Measurements from ENCODE around the gene P2RY12.
A peak's percentile ranks its signal among the peaks of the same experiment; 100 is the strongest.

Gene P2RY12

DNA sequence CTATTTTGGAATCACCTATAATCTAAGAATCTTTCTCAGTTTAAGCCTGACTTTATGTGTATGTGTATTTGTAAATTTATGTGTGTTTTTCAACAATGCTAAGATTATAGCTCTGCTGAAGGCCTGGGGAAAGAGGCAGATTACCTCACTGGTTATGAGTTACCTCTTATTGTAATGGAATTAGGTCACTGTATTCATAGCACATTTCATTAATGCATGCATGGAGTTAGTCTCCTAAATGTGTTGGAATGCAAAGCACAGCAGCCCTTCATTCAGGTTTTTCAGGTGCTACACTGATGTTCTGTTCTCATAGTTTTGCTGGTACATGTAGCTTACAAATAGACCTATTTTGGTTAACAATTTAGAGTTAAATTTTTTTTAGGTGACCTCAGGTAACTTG, 77.4 kb downstream of the P2RY12 start:
- DNase-seq (ENCODE audit: low spot score), result no peak

DNA sequence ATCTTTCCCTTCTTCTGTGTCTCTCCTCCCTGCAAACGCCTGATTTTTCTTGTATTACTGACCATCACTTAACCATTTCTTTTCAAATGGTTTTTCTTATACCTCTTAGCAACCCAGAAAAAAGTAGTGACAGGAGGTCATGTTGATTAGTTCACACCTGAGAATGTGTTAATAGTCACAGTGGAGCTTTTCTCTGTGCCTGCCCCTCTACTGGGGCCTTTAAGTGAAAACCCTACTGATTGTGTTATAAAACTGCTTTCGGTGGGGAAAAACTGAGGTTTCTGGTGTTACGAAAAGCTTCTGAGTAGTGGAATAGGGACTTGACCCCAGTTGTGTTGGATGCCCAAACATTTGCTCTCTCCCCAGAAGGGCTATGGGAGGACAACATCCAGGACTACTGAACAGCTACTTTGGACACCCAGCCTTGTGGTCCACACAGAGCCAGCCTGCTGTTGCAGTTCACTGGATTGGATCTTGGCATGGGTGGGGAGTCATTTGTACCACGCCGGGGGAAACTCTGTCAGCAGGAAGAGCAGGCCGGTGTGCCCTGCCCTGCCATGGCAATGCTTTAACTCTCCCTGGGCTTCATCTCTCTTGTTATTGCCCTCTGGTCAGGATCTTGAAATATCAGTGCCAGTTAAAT, 78.3 kb downstream of the P2RY12 start:
- DNase-seq (ENCODE audit: low spot score), result no peak

DNA sequence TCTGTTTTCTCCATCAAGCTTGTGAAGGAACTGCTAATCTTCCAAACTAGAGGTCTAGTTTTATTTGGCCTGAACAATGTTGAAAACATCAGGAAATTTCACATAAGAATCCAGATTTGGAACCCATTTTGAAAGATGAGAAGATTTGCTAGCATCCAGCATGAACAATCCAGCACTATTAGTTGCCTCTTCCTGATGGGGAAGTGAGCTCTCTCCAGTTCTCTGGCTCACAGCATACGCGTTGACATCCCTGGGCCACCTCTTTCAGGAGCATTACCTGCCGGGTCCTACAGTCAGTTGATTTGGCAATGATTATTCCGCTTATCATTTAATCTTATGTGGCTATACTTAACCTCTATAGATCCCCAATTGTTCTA, 78.8 kb downstream of the P2RY12 start:
- peak; percentile 11 for DNase-seq (ENCODE audit: low spot score)

DNA sequence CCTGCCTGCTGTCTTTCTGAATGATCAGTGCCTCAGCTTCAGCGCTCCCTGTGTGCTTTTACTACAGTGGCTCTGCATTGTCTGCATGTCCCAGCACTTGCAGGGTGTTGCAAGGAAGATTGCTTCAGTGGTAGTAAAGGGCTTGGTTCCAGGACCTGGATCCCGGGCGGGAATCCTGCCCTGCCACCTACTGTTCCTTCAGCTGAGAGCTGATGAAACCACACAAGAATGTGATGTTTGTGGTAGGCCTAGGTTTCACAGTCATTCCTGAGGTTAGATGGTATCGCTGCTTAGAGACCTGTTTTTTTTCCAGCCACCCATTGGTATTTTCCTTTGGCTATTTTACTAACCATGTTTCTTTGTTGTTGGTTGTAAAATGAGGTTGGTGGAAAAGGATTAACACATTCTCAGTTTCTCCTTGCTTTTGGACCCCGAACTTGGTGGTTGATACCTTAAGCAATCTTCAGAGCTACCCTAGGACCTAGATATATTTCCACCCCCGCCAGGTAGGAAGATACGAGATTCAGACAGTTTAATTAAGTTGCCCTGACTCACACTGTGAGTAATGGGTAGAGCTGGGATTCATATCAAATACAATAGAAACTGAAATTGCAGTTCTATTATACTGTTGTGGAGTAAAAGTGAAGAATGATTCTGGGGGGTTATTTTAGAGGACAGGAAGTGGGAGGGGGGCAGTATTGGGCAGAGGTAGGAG, 79.3 kb downstream of the P2RY12 start:
- peak; percentile 94 for DNase-seq (ENCODE audit: low spot score)

DNA sequence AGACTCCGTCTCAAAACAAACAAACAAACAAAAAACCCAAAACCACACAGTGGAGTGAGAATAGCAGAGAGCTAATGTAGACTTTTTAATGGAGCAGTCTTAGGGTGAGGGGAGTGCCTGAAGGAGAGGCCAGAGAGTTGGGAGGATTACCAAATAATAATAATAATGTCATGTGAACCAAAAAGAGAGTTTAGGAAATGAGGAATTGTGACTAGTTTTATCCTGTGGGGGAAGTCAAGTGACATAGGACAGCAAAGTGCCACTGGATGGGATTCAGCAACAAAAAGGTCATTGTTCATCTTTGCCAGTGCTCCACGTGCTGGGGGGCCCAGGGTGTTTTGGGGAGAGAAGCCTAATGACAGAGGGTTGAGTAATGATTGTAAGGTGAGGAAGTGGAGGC, 80.8 kb downstream of the P2RY12 start:
- DNase-seq (ENCODE audit: low spot score), result no peak

DNA sequence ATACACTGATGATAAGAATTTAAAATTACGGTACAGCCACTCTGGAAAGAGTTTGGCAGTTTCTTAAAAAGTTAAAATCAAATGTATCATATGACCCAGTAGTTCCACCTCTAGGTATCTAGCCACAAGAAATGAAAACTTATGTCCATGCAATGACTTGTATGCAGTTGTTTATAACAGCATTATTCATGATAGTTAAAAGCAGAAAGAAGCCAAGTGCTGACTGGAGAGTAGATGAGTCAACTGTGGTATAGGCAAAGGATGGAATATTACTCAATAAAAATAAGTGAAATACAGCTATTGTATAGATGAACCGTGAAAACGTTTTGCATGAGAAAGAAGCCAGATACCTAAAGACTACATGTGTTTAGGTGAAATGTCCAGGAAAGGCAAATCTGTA, 82.8 kb downstream of the P2RY12 start:
- DNase-seq (ENCODE audit: low spot score), result peak; percentile 47

DNA sequence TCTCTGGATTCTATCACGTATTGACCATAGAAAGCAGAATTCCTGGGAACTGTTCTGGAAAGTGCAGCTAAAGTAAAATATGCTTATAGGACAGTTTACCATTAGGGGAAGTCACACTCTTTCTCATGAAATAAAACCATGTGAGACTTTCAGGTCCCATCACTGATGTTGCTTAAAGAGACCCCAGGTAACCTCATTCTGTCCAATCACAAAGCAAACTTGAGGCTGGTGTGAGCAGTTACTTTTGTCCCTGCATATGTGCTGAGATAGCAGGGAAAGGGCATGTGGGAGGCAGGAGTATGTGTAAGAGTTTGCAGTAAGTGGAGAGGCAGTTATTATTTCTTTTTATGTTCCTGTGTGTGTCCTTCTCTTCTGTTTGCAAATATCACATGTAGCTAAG, 84.0 kb downstream of the P2RY12 start:
- no peak for DNase-seq (ENCODE audit: low spot score)

DNA sequence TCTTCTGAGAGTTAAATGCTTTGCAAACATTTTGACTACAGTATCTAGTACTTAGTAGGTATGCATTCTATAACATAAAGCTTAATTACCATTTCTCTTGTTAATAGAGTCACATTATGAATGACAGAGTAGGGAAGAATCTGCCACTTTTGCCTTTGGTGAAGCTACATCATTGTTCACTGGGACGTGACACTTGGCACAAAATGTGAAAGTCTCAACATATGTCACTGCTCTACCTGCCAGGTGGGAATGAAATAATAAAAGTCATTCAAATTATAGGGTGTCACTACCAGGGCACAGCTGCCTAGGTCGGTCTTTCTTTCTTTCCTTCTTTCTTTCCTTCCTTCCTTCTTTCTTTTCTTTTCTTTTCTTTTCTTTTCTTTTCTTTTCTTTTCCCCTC, 85.5 kb downstream of the P2RY12 start:
- no peak for DNase-seq (ENCODE audit: low spot score)

DNA sequence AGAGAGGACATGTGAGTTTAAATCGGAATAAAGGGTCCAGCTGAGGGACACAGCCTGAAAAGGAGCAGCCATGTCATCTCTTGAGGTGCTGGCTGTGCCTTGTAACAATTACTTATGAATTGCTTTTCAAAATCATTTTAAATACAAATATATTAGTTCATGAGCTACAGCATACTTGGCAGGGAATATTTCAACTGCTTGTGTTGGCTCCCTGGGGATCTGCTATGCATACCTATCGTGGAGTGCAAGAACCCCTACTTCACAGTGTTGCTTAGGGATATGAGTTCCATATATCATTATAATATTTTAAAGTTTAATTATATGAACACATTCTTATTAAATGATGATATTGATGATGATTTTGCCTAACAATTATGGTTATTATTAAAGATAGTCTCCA, 87.1 kb downstream of the P2RY12 start:
- no peak for DNase-seq (ENCODE audit: low spot score)

DNA sequence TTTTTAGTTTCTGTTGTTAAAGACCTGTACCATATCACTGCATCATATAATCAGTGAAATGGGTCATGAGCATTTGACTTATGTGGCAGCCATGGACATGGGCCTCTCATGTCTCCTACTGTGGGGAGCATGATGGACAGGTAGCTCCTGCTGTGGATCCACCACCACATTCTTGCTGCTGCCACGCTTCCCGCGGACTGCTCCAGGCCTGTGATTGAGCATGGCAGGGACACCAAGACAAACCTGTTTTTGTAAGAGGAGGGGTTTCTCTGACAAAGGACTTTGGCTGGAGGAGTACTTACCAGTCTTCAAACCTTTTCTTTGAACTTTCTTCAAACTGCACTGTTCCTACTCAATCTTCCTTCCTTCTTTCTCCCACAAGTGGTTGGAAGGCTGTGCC, 88.3 kb downstream of the P2RY12 start:
- no peak for DNase-seq (ENCODE audit: low spot score)

DNA sequence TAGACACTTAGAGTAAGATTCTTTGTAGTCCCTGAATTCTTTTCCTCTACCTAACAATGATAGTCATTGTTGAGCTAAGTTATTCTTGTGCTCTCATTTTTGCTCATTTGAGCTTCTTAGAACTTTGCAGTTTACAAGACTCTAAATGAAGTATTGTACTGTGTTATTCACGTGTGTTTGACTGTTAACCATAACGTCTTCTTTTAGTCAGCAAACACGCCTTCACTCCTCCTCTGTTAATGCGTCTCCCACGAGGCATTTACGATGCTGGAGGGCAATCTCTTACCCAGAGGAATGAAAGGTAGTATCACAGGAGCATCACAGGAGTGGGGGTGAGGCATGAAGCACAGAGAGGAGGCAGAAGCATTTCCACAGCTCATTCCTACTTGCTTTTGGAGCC, 91.4 kb downstream of the P2RY12 start:
- no peak for DNase-seq (ENCODE audit: low spot score)

DNA sequence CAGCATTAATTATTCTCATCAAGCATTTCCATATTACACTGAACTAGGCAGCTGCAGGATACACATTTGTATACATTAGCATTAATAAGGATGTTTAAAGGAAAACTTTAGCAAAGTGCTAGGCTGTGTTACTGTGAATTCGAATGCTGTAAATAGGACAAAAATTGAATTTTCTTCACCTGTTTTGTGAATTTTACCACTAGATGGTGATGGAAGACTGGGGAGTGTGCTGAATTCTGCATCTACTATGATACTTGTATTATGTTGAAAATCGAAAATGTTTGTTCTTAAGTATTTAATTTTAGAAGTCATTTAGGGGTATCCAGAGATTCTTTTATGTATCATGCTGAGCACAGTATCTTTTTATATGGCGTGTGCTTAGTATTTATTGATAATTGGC, 93.9 kb downstream of the P2RY12 start:
- DNase-seq (ENCODE audit: low spot score), result peak; percentile 51

DNA sequence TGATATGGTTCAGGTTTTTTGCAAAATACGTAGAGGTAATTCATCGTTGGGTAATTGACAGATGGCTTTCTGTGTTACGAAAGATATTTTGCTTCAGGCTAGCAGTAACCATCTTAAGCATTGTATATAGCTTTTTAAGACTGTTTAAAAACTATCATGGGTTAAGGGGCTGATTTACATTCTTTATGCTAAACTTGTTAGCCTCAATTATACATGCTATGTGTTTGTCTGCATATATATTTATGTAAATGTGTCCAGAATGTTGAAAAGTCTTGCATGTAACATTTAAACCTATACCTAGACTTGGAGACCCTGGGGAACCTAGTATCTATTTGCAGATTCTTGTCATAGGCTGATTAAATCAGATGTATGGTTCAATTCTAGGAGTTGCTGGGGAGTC, 95.1 kb downstream of the P2RY12 start:
- DNase-seq (ENCODE audit: low spot score), result no peak

Data from AG08395 (cell line).